Inflammatory macrophage treated with lipopolysaccharide for 1 hour (primary cell): ENCODE data around the gene PTPRN2.
"Not testable (repeated sequence)": the region's sequence is repeated elsewhere in the genome, so short reads cannot be mapped to it uniquely, and the experiment has no call there.

ENCODE experiments used
- DNase-seq, 2 donors: peaks; one replicate each; pipeline ENCODE4 v3.0.0-alpha.2; 2020 to 2022

PTPRN2 gene

DNA sequence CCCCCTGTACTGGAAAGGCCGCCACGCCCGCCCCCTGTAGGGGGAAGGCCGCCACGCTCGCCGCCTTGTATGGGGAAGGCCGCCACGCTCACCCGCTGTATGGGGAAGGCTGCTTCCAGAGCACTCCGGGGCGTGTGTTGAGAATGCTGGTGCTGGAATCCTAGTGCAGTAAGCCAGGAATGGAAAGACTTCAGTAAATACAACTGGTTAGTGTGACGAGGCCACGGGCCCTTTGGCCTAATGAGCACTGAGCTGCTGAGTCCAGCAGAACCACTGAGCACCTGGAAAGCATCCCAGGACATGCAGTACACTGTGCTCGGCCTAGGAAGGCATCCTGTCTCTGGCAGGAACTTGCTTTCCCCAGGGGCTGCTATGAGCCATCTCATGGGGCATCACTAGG, 398.9 kb downstream of the PTPRN2 start:
- no peak for DNase-seq

DNA sequence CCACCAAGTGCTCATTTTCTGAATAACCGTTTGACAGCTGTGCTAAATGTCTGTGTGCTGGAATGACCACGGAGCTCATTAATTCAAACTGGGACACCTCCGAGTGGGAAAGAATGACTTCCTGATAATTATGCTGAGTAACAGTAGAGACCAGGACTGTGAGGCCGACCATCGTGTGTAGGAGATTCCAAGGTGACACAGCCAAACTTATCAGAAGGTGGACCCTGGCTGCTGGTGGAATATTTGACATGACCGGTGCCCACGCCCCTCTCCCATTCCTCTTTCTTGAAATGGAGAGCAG, 400.0 kb downstream of the PTPRN2 start:
- DNase-seq, result no peak

- DNase-seq, result no peak
These were observed 400.5 kb downstream of the PTPRN2 start for GRCh38 chr7:158186864-158187693.

DNA sequence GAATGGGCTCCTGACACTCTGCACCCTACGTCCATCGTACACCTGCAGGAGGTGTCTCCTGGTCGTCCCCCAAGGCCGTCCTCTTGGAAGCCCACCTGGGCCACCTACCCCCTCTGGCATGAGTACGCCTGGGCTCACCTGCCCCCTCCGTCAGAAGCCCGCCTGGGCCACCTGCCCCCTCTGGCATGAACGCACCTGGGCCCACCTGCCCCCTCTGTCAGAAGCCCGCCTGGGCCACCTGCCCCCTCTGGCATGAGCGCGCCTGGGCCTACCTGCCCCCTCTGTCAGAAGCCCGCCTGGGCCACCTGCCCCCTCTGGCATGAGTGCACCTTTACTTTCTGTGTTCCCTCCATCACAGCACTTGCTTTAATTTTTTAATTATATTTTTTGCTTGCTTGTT, 401.2 kb downstream of the PTPRN2 start:
- no peak for DNase-seq

DNA sequence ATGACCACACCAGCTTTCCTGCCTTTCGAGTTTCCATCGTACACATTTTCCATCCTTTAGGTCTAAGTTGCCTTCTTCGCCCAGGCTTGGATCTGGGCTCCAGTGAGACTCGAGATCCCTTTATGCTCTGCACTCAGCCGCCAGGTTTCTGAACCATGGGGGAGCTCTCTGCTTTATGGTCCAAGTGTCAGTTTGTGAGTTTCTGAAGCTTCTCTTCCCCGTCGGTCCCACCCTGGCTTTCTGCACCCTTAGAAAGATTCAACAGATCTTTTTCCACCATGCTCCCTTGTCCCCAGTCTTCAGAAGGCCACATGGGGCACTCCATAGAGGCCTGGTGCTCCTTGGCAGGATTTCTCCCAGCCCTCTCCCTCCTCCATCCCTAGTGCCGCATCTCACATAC, 402.0 kb downstream of the PTPRN2 start:
- no peak for DNase-seq

- DNase-seq, result no peak
These were observed 404.2 kb downstream of the PTPRN2 start for GRCh38 chr7:158183431-158183830.

GRCh38 chr7:158176561-158177173, 411.0 kb downstream of the PTPRN2 start:
- no peak for DNase-seq

DNA sequence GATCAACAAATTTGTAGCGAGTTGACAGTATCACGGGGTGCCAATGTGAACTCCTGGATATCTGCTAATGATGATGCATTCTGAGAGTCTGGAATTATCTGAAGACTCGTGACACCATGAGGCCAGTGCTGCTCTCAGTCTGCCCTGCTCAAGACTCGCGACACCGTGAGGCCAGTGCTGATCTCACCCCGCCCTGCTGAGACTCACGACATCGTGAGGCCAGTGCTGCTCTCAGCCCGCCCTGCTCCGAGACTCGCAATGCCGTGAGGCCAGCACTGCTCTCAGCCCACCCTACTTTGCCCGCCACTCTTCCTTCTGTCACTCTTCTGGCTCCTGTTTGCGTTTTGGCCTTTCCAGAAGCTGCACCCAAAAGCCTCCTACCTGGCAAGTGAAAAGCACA, 411.8 kb downstream of the PTPRN2 start:
- DNase-seq, result no peak

- DNase-seq, result no peak
These were observed 412.7 kb downstream of the PTPRN2 start for GRCh38 chr7:158174947-158175346.

GRCh38 chr7:158167373-158167772, 420.2 kb downstream of the PTPRN2 start:
- DNase-seq, result no peak

GRCh38 chr7:158166386-158167340, 421.0 kb downstream of the PTPRN2 start:
- DNase-seq, result no peak

GRCh38 chr7:158165711-158166110, 421.9 kb downstream of the PTPRN2 start:
- no peak for DNase-seq

DNA sequence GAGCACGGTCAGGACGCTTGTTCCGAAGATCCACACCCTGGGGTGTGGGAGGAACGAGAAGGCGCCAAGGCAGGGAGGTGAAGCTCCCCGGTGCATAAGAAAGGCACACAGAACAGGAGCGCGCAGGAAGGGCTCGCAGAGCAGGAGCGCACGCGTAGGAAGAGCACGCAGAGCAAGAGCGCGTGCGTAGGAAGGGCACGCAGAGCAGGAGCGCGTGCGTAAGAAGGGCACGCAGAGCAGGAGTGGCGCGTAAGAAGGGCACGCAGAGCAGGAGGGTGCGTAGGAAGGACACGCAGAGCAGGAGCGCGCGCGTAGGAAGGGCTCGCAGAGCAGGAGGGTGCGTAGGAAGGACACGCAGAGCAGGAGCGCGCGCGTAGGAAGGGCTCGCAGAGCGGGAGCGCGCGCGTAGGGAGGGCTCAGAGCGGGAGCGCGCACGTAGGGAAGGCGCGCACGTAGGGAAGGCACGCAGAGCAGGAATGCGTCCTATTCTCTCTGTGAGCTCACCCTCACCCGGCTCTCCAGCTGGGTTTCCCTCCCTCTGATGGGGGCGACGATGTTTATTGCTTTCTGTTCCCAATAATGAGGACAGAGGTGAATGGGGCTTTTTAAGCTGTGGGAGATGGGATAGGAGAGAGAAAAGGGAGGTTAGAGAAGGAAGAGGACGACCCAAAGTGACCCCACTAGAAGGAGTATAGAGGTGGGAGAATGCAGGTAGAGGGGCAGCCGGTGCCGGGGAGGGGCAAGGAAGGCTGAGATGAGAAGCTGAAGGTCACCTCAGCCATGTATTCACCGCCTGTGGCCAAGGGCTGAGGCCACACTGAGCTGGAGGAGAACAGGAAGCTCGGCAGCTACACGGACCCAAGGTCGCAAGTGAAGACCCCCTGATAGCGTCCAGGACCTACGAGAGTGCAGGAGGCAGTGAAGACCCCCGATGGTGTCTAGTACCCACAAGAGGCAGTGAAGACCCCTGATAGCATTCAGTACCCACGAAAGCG, 423.2 kb downstream of the PTPRN2 start:
- no peak for DNase-seq

GRCh38 chr7:158161194-158161593, 426.4 kb downstream of the PTPRN2 start:
- no peak for DNase-seq

DNA sequence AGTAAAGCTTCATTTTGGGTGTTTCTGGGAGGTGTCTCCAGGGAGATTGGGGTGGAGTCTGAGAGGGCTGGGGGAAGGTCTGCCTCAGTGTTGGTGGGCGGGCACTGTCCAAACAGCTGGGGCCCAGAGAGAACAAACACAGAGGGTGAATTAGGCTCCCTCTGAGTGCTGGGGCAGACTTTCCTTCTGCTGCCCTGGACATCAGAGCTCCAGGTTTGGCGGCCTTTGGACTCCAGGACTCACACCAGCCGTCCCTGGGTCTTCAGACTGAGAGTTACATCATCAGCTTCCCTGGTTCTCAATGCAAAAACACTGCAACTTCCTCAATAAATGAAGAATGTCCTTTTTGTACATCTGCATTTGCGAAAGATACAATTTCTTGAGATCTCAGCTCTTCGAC, 427.4 kb downstream of the PTPRN2 start:
- no peak for DNase-seq

- no peak for DNase-seq
These were observed 430.2 kb downstream of the PTPRN2 start for GRCh38 chr7:158157460-158157859.

GRCh38 chr7:158151273-158151672, 436.4 kb downstream of the PTPRN2 start:
- DNase-seq, result not testable (repeated sequence)

DNA sequence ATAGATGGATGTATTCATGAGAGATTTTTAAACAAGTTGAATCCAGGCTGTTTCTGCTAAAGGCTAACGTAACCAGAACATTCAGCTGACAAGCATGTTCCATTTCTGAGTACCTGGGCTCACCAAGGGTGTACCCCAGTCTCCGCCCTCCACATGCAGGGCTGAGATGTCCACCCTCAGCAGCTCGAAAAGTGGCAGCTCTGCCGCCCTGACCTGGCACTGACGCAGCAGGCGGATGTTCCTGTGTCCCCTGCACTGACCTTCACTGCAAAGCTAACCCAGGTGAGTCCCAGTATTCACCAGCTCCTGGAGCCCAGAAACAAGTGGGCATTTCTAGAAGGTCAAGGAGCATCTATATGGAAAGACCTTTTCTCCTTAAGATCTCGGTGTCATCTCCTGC, 437.4 kb downstream of the PTPRN2 start:
- DNase-seq, result no peak

DNA sequence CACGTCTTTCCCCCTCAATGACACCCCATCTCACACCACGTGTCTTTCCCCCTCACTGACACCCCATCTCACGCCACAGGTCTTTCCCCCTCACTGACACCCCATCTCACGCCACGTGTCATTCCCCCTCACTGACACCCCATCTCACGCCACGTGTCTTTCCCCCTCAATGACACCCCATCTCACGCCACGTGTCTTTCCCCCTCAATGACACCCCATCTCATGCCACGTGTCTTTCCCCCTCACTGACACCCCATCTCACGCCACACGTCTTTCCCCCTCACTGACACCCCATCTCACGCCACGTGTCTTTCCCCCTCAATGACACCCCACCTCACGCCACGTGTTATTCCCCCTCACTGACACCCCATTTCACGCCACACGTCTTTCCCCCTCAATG, 440.2 kb downstream of the PTPRN2 start:
- DNase-seq, result not testable (repeated sequence)

DNA sequence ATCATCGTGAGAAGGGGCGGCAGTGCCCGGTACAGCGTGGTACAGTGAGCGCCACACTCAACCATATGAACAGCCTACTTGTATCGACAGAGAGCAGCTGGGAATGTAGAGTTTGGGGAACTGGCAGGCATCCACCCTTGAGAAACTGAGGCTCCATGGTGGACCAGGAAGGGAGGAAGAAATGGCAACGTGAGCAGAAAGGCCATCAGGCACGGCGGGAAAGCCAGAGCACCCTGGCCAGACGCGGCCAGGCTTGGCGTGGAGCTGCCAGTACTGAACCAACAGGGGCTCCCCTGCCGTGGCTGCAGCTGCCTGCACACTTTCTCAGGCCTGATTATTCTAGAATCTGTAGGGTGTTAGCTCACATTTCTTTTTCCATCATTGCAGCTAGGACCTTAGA, 442.3 kb downstream of the PTPRN2 start:
- DNase-seq, result no peak

DNA sequence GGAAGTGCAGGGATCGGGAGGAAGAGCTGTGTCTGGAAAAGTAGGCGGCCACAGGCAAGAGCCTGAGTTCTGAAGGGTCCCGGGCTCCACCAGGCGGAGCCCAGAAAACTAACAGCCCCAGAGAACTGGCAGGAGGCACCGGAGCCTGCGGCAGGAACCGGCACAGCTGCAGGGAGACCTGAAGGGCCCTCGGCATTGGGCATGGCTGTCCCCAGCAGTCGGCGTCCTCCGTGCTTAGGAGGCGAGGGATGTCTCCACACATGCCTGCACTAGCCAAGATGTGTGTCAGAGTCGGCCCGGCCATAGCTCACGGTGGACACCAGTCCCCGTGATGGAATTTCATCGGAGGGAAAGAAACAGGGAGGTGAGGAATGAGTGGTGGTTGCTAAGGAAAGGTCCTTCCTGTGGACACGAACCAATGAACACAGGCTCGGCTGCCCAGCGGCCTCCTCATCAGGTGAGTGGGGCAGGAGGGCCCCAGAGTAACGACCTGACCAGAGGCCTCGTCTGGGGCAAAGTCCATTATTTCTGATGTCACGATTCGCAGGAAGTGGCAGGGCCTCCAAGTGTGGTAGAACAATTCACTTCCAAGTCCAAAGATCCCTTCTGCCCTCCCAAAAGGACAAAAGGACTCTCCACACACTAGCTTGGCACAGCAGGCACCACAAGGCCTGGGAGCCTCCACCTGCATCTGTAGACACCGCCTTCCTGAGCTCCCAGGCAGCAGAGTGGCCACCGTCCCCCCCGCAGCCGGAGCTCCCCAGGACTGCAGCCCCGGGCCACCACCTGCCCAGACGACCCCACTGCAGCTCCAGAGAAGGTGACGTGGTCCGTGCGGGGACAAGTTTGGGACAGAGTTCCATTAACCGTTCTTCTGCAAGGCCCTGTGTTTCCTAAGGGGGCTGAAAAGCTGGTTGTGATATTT, 444.2 kb downstream of the PTPRN2 start:
- no peak for DNase-seq
